Neural cell (in vitro differentiated cells): Measurements from ENCODE around the gene DNM3.

Experiments used
- EP300 ChIP-seq: fragments of 450-650 bp; conservative IDR thresholded peaks from 2 replicates; pipeline ENCODE4 v1.6.1; 2014; ENCODE audit warnings: antibody characterized with exemption, mild to moderate bottlenecking, moderate library complexity; ENCODE audit not compliant: poor library complexity, severe bottlenecking
- EZH2 ChIP-seq: fragments of 200-600, 300-800 bp; shearing (Covaris generic), sonication (generic); IDR thresholded peaks from 2 replicates; pipeline ENCODE4 v1.6.1; 2014; ENCODE audit warnings: antibody characterized with exemption, low read length, borderline replicate concordance, mild to moderate bottlenecking; ENCODE audit not compliant: insufficient read depth, poor library complexity, severe bottlenecking
- POLR2AphosphoS5 ChIP-seq: IDR thresholded peaks from 2 replicates; pipeline ENCODE4 v1.6.1; 2012
- RAD21 ChIP-seq: fragments of 450-650 bp; conservative IDR thresholded peaks from 2 replicates; pipeline ENCODE4 v1.6.1; 2014; ENCODE audit warnings: antibody characterized with exemption, mild to moderate bottlenecking, moderate library complexity
- SMC3 ChIP-seq: fragments of 450-650 bp; conservative IDR thresholded peaks from 2 replicates; pipeline ENCODE4 v1.6.1; 2014; ENCODE audit warnings: antibody characterized with exemption, mild to moderate bottlenecking, moderate library complexity; ENCODE audit not compliant: poor library complexity
- TAF1 ChIP-seq: IDR thresholded peaks from 2 replicates; pipeline ENCODE4 v1.6.1; 2012; ENCODE audit warnings: low read depth
- TF ChIP-seq, protein P1 (sequence below): fragments of 450-650 bp; IDR thresholded peaks from 2 replicates; pipeline ENCODE4 v1.5.1; 2014; ENCODE audit warnings: antibody characterized with exemption, mild to moderate bottlenecking, moderate library complexity; ENCODE audit not compliant: poor library complexity, severe bottlenecking
- TF ChIP-seq, protein P2 (sequence below): IDR thresholded peaks from 2 replicates; pipeline ENCODE4 v1.6.1; 2012; ENCODE audit warnings: borderline replicate concordance

DNA sequence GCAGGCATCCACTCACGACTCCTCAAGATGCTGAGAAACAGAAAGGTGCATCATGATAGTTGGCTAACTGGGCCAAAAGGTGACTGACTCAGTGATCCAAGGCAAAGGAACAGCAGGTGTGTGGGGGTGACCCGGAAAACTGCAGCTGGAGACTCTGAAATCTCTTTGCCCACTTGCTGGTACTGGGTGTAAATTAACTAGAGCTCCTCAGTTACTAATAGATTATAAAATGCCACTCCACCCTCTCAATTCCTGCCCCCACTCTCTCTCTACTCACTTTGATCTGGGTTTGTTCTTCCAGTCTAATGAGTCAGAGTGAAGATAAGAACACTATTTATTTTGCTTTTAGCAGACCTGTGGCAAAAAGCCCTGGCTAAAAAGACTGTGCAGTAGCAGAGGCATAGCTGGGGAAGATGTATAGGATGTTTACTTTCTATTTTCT is 609.7 kb downstream of the DNM3 start:
- TF ChIP-seq, protein P1, sequence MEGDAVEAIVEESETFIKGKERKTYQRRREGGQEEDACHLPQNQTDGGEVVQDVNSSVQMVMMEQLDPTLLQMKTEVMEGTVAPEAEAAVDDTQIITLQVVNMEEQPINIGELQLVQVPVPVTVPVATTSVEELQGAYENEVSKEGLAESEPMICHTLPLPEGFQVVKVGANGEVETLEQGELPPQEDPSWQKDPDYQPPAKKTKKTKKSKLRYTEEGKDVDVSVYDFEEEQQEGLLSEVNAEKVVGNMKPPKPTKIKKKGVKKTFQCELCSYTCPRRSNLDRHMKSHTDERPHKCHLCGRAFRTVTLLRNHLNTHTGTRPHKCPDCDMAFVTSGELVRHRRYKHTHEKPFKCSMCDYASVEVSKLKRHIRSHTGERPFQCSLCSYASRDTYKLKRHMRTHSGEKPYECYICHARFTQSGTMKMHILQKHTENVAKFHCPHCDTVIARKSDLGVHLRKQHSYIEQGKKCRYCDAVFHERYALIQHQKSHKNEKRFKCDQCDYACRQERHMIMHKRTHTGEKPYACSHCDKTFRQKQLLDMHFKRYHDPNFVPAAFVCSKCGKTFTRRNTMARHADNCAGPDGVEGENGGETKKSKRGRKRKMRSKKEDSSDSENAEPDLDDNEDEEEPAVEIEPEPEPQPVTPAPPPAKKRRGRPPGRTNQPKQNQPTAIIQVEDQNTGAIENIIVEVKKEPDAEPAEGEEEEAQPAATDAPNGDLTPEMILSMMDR: no peak
- TF ChIP-seq EZH2 (no peak), RAD21 (no peak), POLR2AphosphoS5 (no peak), TAF1 (no peak), EP300 (no peak), SMC3 (no peak)
- TF ChIP-seq, protein P2, sequence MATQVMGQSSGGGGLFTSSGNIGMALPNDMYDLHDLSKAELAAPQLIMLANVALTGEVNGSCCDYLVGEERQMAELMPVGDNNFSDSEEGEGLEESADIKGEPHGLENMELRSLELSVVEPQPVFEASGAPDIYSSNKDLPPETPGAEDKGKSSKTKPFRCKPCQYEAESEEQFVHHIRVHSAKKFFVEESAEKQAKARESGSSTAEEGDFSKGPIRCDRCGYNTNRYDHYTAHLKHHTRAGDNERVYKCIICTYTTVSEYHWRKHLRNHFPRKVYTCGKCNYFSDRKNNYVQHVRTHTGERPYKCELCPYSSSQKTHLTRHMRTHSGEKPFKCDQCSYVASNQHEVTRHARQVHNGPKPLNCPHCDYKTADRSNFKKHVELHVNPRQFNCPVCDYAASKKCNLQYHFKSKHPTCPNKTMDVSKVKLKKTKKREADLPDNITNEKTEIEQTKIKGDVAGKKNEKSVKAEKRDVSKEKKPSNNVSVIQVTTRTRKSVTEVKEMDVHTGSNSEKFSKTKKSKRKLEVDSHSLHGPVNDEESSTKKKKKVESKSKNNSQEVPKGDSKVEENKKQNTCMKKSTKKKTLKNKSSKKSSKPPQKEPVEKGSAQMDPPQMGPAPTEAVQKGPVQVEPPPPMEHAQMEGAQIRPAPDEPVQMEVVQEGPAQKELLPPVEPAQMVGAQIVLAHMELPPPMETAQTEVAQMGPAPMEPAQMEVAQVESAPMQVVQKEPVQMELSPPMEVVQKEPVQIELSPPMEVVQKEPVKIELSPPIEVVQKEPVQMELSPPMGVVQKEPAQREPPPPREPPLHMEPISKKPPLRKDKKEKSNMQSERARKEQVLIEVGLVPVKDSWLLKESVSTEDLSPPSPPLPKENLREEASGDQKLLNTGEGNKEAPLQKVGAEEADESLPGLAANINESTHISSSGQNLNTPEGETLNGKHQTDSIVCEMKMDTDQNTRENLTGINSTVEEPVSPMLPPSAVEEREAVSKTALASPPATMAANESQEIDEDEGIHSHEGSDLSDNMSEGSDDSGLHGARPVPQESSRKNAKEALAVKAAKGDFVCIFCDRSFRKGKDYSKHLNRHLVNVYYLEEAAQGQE: no peak
